ENCODE results near the gene GPR143.

GRCh38 chrX:9759337-9759736 lies 6.3 kb downstream of the GPR143 start:
- TF ChIP-seq POLR2A (IDR thresholded peaks at IDR 0.05) (no peak), CTCF (IDR thresholded peaks at IDR 0.05) (no peak)

Measured in prostate gland (tissue), 2 donors.